Ovary (tissue), 9 donors: ENCODE data around the gene DTYMK. TPM values are rescaled to one million over a fixed set of nuclear protein-coding genes. Genes with fewer than 3 reads are reported as not detected.

Experiments used
- DNase-seq, 5 donors: peaks; one replicate each; pipeline ENCODE4 v3.0.0-alpha.2; 2019 to 2020
- H3K27ac ChIP-seq, 2 donors: fragments of 200-600 bp; one replicate each; pipeline versions ENCODE4 v1.5.1 to v1.8.0; 2019 to 2022
- H3K27me3 ChIP-seq: fragments of 200-600 bp; one replicate; pipeline ENCODE4 v1.8.0; 2022
- H3K36me3 ChIP-seq: fragments of 200-600 bp; sonication (generic); one replicate; pipeline ENCODE4 v1.5.1; 2019
- H3K4me1 ChIP-seq: one replicate; pipeline ENCODE4 v1.8.1; 2013; ENCODE audit warnings: mild to moderate bottlenecking, moderate library complexity; ENCODE audit not compliant: insufficient read depth
- H3K4me3 ChIP-seq: fragments of 200-600 bp; sonication (generic); one replicate; pipeline ENCODE4 v1.5.1; 2017
- H3K9me3 ChIP-seq, 2 donors: fragments of 200-600 bp in 1 of 2; sonication (generic) in 1 of 2; one replicate each; pipeline versions ENCODE4 v1.5.1 to v1.8.1; 2013 to 2019; ENCODE audit warnings: mild to moderate bottlenecking in 1 of 2, moderate library complexity in 1 of 2
- EP300 ChIP-seq: sonication (generic); formaldehyde crosslinking; IDR thresholded peaks from one replicate; pipeline ENCODE4 v1.6.1; 2017; ENCODE audit warnings: antibody characterized with exemption
- POLR2A ChIP-seq: fragments of 450-650 bp; IDR thresholded peaks from one replicate; pipeline ENCODE4 v1.6.1; 2017; ENCODE audit warnings: antibody characterized with exemption, mild to moderate bottlenecking, moderate library complexity
- WGBS, 3 donors: extraction: QIAGEN DNeasy Blood & Tissue Kit in 1 of 3; methylation state at CpG; one replicate each; pipeline versions ENCODE4 v1.1.5 to v1.1.7; 2013 to 2017; 5-methylcytosine and 5-hydroxymethylcytosine counted together
- intact Hi-C, 4 donors: fragments of 100-400 bp; cut with DNase I; formaldehyde crosslinking; loops; one replicate each; pipeline versions ENCODE4 v1.11.0 to v1.15.1; 2022 to 2023
- polyA plus RNA-seq, 2 donors: library from polyadenylated mRNA; stranded (reverse); fragments of 200-250 nt in 1 of 2; fragments of 350-450 nt in 1 of 2; fragmentation: Illumina TruSeq in 1 of 2; extraction: RNeasy Lipid Tissue Mini Kit (QIAGEN cat#74804) in 1 of 2; gene quantifications; one replicate each; pipeline ENCODE4 v1.2.3, GENCODE V29; 2013 to 2014
- total RNA-seq, 7 donors: library from RNA; depleted of rRNA in 2 of 7; stranded (reverse); fragments of >200 nt in 2 of 7; fragmentation: NEBNext Ultra II Directional in 3 of 7; extraction: Animal tissue kit (Norgen Biotek cat#: 25700) in 3 of 7; gene quantifications; one replicate each; pipeline versions ENCODE4 v1.1.0 to v1.2.4, GENCODE V29; 2016 to 2023
- TF ChIP-seq, protein P1 (sequence below), 3 donors: fragments of 450-650 bp in 2 of 3; fragments of 200-600 bp in 1 of 3; IDR thresholded peaks; one replicate each; pipeline versions ENCODE4 v1.5.1 to v1.8.0; 2016 to 2022; ENCODE audit warnings: antibody characterized with exemption in 3 of 3, mild to moderate bottlenecking in 1 of 3
- donor health status: DM: no; HTN: no; CAD: no; lungs with moderate emphysema.
- donor health status: DM: no; HTN: no; CAD: no.
- donor health status: Bipolar disorder and iron deficiency.
- donor health status: DM: yes; HTN: yes; CAD: no.
- donor health status: DM: no; HTN: no; CAD: no.
- donor health status: DM: yes; HTN: yes; CAD: no.

Gene DTYMK
- total and polyA plus RNA-seq, 9 donors: 3.7 to 17.9 (median 12.5) TPM

GRCh38 chr2:241637018-241637794, 49.4 kb downstream of the DTYMK start, which contains the start of the genes ATG4B and THAP4:
TSS of gene ATG4B (plus strand) at chr2:241637693. CDS start at chr2:241637715, 22 bp downstream.
TSS of gene THAP4 (minus strand) at chr2:241637158. CDS start at chr2:241637017, 141 bp downstream.
- H3K9me3 ChIP-seq: no peaks in the 10 kb centered on the region
- H3K27me3 ChIP-seq: no peaks in the 10 kb centered on the region
- no peaks in the 10 kb centered on the region for H3K36me3 ChIP-seq
- peak within 1 kb of the TSS; percentile 83 for H3K4me3 ChIP-seq
- intact Hi-C loops: no loop called here
- H3K4me1 ChIP-seq: peaks cover 13% of the 10 kb centered on the region
- H3K27ac ChIP-seq: peak within 1 kb of the TSS; percentile 99
- 0 to 1% (median 0%) methylated on average over 35 to 123 of the region's 123 CpGs for WGBS, 3 donors
- TF ChIP-seq, protein P1, sequence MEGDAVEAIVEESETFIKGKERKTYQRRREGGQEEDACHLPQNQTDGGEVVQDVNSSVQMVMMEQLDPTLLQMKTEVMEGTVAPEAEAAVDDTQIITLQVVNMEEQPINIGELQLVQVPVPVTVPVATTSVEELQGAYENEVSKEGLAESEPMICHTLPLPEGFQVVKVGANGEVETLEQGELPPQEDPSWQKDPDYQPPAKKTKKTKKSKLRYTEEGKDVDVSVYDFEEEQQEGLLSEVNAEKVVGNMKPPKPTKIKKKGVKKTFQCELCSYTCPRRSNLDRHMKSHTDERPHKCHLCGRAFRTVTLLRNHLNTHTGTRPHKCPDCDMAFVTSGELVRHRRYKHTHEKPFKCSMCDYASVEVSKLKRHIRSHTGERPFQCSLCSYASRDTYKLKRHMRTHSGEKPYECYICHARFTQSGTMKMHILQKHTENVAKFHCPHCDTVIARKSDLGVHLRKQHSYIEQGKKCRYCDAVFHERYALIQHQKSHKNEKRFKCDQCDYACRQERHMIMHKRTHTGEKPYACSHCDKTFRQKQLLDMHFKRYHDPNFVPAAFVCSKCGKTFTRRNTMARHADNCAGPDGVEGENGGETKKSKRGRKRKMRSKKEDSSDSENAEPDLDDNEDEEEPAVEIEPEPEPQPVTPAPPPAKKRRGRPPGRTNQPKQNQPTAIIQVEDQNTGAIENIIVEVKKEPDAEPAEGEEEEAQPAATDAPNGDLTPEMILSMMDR (IDR thresholded peaks at IDR 0.05): peak in 1 of 3 donors; percentile 17
- TF ChIP-seq EP300 (no peak), POLR2A (peak; percentile 20)
- peak; percentile 80 to 91 (median 87) for DNase-seq

GRCh38 chr2:241636182-241637017, 50.2 kb downstream of the DTYMK start:
- Histone ChIP-seq H3K27me3 (no peaks in the 10 kb centered on the region), H3K9me3 (no peaks in the 10 kb centered on the region), H3K4me1 (peaks cover 13% of the 10 kb centered on the region), H3K27ac (peak overlapping the region; percentile 99), H3K4me3 (peak overlapping the region; percentile 83), H3K36me3 (no peaks in the 10 kb centered on the region)
- peak; percentile 27 to 65 (median 51) for DNase-seq
- intact Hi-C loops: no loop called here
- 0 to 1% (median 0%) methylated on average over 22 to 97 of the region's 97 CpGs for WGBS, 3 donors
- no peak for TF ChIP-seq POLR2A
- TF ChIP-seq, protein P1 (IDR thresholded peaks at IDR 0.05): no peak
- no peak for TF ChIP-seq EP300

DNA sequence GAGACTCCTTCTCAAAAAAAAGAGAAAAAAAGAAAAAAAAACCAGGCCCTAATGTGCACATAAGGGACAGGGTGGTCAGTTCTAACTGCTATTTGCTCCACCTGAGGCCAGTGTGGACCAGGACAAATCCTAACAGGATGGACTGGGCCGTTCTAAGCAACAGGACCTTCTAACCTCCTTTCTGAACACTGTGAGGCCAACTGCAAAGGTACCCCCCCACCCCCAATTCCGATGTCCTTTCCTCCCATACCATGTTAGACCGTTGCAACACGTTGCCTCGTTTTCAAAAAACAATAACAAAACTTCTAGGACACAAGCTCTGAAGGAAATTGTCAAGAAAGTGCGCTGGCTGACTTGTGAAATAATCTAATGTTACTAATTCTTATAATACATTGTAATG, 50.9 kb downstream of the DTYMK start:
- Histone ChIP-seq H3K27me3 (no peaks in the 10 kb centered on the region), H3K9me3 (no peaks in the 10 kb centered on the region), H3K4me1 (peaks cover 13% of the 10 kb centered on the region), H3K4me3 (peak overlapping the region; percentile 83), H3K36me3 (no peaks in the 10 kb centered on the region), H3K27ac (peak overlapping the region in 1 of 2 donors; percentile 99)
- no peak for DNase-seq
- TF ChIP-seq, protein P1 (IDR thresholded peaks at IDR 0.05): no peak
- TF ChIP-seq EP300: no peak
- intact Hi-C loops: no loop called here
- 6 to 10% (median 8%) methylated on average over 6 of the region's 6 CpGs for WGBS, 3 donors

GRCh38 chr2:241633561-241633960, 53.1 kb downstream of the DTYMK start:
- Histone ChIP-seq H3K4me1 (peaks cover 5% of the 10 kb centered on the region), H3K36me3 (no peaks in the 10 kb centered on the region), H3K27ac (no peak overlapping the region), H3K27me3 (no peaks in the 10 kb centered on the region), H3K9me3 (no peaks in the 10 kb centered on the region), H3K4me3 (no peak overlapping the region)
- TF ChIP-seq EP300 (no peak), POLR2A (no peak)
- TF ChIP-seq, protein P1 (IDR thresholded peaks at IDR 0.05): no peak
- DNase-seq: no peak
- WGBS, 3 donors: 88 to 92% (median 89%) methylated on average over 17 of the region's 17 CpGs
- intact Hi-C loops: no loop called here
